A673 (cell line): Measurements from ENCODE around the gene POU2F2. TPM values are rescaled to one million over a fixed set of nuclear protein-coding genes. Genes with fewer than 3 reads are reported as not detected.

Source experiments
- BruUV-seq: library from RNA; stranded (reverse); fragments of 400-500 nt; replicated peaks from 2 replicates; lab custom pipeline; 2021; lab: Mats Ljungman, UMichigan
- CTCF ChIA-PET: fragments of 300-600 bp; sonication (Branson Sonifier 250); formaldehyde crosslinking; loops from one replicate; lab custom pipeline; 2022; ENCODE audit warnings: antibody characterized with exemption; lab: Charles Lee
- POLR2A ChIA-PET: fragments of 300-600 bp; sonication (Branson Sonifier 250); formaldehyde crosslinking; loops from one replicate; lab custom pipeline; 2022; ENCODE audit warnings: antibody characterized with exemption; ENCODE audit not compliant: low non-redundant PET; lab: Charles Lee
- DNase-seq: peaks from one replicate; pipeline ENCODE4 v3.0.0-alpha.2; 2015; ENCODE audit warnings: low spot score
- H3K27ac ChIP-seq: fragments of 200-600 bp; sonication (generic); 2 replicates; pipeline ENCODE4 v1.5.1; 2016; ENCODE audit warnings: mixed run types, low read depth, mild to moderate bottlenecking, mixed read lengths, antibody characterized with exemption, low read length; ENCODE audit not compliant: poor library complexity, severe bottlenecking
- H3K27me3 ChIP-seq: fragments of 200-600 bp; sonication (generic); replicated peaks from 2 replicates; pipeline ENCODE4 v1.6.1; 2017; ENCODE audit warnings: mixed run types, low read depth, mild to moderate bottlenecking, mixed read lengths, antibody characterized with exemption, low read length; ENCODE audit not compliant: insufficient read depth, poor library complexity
- H3K36me3 ChIP-seq: fragments of 200-600 bp; sonication (generic); 2 replicates; pipeline ENCODE4 v1.6.1; 2016; ENCODE audit warnings: mixed run types, mild to moderate bottlenecking, mixed read lengths, antibody characterized with exemption, low read length; ENCODE audit not compliant: insufficient read depth, poor library complexity, severe bottlenecking
- H3K4me1 ChIP-seq: fragments of 200-600 bp; sonication (generic); 2 replicates; pipeline ENCODE4 v1.6.1; 2017; ENCODE audit warnings: mixed run types, mild to moderate bottlenecking, mixed read lengths, antibody characterized with exemption, low read length; ENCODE audit not compliant: insufficient read depth, poor library complexity, severe bottlenecking
- H3K4me3 ChIP-seq: fragments of 200-600 bp; sonication (generic); 2 replicates; pipeline ENCODE4 v1.5.1; 2016; ENCODE audit warnings: low read depth, mixed run types, mild to moderate bottlenecking, mixed read lengths, low read length; ENCODE audit not compliant: poor library complexity, severe bottlenecking
- H3K9me3 ChIP-seq: fragments of 200-600 bp; sonication (generic); 2 replicates; pipeline ENCODE4 v1.6.1; 2016; ENCODE audit warnings: mixed run types, low read depth, mild to moderate bottlenecking, mixed read lengths, antibody characterized with exemption, low read length; ENCODE audit not compliant: poor library complexity, severe bottlenecking
- EZH2 ChIP-seq: fragments of 200-600 bp; sonication (generic); IDR thresholded peaks from 2 replicates; pipeline ENCODE4 v1.6.1; 2017; ENCODE audit warnings: borderline replicate concordance, low read depth, mild to moderate bottlenecking, mixed read lengths, antibody characterized with exemption, low read length; ENCODE audit not compliant: poor library complexity, severe bottlenecking
- intact Hi-C: fragments of 100-400 bp; cut with micrococcal nuclease; formaldehyde crosslinking; loops from one replicate; pipeline ENCODE4 v1.10.0; 2022; ENCODE audit not compliant: unreplicated experiment
- total RNA-seq: library from RNA; stranded (reverse); gene quantifications from 2 replicates; pipeline ENCODE4 v1.2.3, GENCODE V29; 2021
- TF ChIP-seq, protein P1 (sequence below): fragments of 300-800, 200-600 bp; sonication (generic); conservative IDR thresholded peaks from 2 replicates; pipeline ENCODE4 v1.5.1; 2017; ENCODE audit warnings: low read depth, mild to moderate bottlenecking, antibody characterized with exemption, low read length, moderate library complexity, mixed read lengths

The POU2F2 gene
- total RNA-seq, 1 experiment from 2014 or later = 2.5 TPM

DNA sequence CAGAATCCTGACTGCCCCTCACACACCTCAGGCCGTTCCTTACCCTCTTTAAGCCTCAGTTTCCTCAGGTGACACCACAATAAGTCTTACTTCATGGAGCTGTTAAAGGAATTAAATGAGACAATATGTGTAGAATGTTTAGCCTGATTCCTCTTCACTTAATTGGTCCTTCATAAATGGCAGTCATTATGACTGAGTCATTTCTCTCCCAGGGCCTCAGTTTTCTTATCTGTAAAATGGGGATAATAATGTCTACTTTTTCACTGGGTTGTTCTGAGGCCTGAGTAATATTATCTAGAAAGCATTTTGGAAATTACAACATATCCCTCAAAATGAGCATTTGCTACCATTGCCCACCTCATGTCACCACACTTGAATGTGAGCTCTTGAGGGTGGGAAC is 21.6 kb downstream of the POU2F2 start:
- intact Hi-C loops = no loop called here
- CTCF ChIA-PET = no interaction called here
- Histone ChIP-seq H3K4me1 (peaks cover 13% of the 10 kb centered on the region), H3K4me3 (no peak overlapping the region), H3K27ac (no peak overlapping the region), H3K36me3 (no peaks in the 10 kb centered on the region), H3K27me3 (no peaks in the 10 kb centered on the region), H3K9me3 (no peaks in the 10 kb centered on the region)
- no TSS peak for BruUV-seq
- no peak for DNase-seq
- TF ChIP-seq, protein P1, sequence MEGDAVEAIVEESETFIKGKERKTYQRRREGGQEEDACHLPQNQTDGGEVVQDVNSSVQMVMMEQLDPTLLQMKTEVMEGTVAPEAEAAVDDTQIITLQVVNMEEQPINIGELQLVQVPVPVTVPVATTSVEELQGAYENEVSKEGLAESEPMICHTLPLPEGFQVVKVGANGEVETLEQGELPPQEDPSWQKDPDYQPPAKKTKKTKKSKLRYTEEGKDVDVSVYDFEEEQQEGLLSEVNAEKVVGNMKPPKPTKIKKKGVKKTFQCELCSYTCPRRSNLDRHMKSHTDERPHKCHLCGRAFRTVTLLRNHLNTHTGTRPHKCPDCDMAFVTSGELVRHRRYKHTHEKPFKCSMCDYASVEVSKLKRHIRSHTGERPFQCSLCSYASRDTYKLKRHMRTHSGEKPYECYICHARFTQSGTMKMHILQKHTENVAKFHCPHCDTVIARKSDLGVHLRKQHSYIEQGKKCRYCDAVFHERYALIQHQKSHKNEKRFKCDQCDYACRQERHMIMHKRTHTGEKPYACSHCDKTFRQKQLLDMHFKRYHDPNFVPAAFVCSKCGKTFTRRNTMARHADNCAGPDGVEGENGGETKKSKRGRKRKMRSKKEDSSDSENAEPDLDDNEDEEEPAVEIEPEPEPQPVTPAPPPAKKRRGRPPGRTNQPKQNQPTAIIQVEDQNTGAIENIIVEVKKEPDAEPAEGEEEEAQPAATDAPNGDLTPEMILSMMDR = no peak
- TF ChIP-seq EZH2 = no peak
- POLR2A ChIA-PET = no interaction called here

DNA sequence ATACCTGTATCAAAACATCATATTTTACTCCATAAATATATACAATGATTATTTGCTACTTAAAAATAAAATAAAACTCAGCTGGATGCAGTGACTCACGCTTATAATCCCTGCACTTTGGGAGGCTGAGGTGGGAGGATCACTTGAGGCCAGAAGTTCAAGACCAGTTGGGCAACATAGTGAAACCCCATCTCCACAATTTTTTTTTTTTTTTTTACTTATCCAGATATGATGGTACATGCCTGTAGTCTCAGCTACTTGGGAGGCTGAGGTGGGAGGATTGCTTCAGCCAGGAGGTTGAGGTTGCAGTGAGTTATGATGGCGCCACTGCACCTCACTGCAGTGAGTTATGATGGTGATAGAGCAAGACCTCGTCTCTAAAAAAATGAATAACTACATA is 22.4 kb downstream of the POU2F2 start:
- no peak overlapping the region for H3K27ac ChIP-seq
- H3K4me3 ChIP-seq = no peak overlapping the region
- H3K4me1 ChIP-seq = peaks cover 13% of the 10 kb centered on the region
- CTCF ChIA-PET = interaction anchor here (1.5 kb wide), 1 partner anchor 170 kb away, joined by 7 read pairs; no protein-coding TSS in a partner anchor
- no TSS peak for BruUV-seq
- no peak for TF ChIP-seq EZH2
- TF ChIP-seq, protein P1 = no peak
- POLR2A ChIA-PET = no interaction called here
- no peaks in the 10 kb centered on the region for H3K9me3 ChIP-seq
- intact Hi-C loops = loop anchor here (5.0 kb wide), 3 partner anchors 217 to 327 kb away; partner anchors contain the start of gene MEGF8
- no peaks in the 10 kb centered on the region for H3K36me3 ChIP-seq
- DNase-seq = no peak
- no peaks in the 10 kb centered on the region for H3K27me3 ChIP-seq

DNA sequence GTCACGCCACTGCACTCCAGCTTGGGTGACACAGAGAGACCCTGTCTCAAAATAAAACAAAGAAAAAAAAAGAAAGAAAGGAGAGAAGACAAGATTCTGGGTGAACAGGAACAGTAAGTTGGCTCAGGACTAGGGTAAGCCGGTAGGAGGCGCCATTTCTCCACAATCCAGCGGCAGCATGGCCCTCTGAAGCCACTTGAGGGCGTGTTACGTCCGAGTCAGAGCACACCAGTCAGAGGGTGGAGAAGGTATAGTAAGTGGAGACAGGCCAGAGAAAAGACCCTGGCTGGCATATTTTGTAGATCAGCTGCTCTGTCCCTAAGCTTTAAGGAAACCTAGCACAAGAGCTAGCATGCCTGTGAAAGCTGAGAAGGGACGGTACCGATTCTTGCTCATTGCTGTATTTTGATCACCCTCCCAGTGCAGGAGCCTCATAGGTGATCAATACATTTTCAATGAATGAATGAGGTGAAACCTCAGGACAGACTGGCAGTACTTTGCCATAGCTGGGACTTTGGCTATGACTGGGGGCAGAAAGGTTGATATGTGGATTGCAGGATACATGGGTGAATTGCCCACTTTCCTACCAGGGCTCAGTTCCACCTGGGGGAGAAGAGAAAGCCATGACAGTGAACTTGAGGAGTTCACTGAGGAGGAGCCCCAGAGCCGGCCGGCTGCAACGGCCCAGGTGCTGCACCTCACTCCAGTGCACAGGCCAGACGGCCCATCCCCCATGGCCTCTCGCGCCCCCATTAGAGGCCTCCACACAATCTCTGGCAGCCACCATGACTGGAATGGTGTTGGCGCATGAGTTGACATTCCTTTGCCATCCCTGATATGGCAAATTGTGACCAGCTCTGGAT is 23.5 kb downstream of the POU2F2 start:
- no peak overlapping the region for H3K4me3 ChIP-seq

More for the DNA sequence above, 23.5 kb downstream of the POU2F2 start:
- Histone ChIP-seq H3K27me3 (no peaks in the 10 kb centered on the region), H3K4me1 (peaks cover 4% of the 10 kb centered on the region), H3K36me3 (no peaks in the 10 kb centered on the region), H3K9me3 (no peaks in the 10 kb centered on the region), H3K27ac (no peak overlapping the region)
- intact Hi-C loops = loop anchor here (1.0 to 5.0 kb wide), 4 partner anchors 76 to 329 kb away; partner anchors contain the start of gene MEGF8
- TF ChIP-seq, protein P1 = peak; percentile 100
- no peak for TF ChIP-seq EZH2
- no TSS peak for BruUV-seq
- POLR2A ChIA-PET = no interaction called here
- CTCF ChIA-PET = interaction anchor here (0.9 to 1.5 kb wide), 3 partner anchors 76 to 171 kb away, joined by 3 to 7 read pairs (median 4); no protein-coding TSS in a partner anchor
- DNase-seq = peak; percentile 88
